Stimulated activated CD8-positive, alpha-beta memory T cell treated with anti-CD3 and anti-CD28 coated beads, Interleukin-7, amount 100 ng/mL, for 1 hour (primary cell): ENCODE results near the gene ANGPTL1.

Experiments
- DNase-seq, 2 donors: peaks; one replicate each; pipeline ENCODE4 v3.0.0-alpha.2; 2020; ENCODE audit warnings: low read depth in 2 of 2

Gene ANGPTL1

GRCh38 chr1:178870944-178871343 is at the start of gene ANGPTL1:
ANGPTL1 (minus strand) TSS chr1:178871077; CDS start chr1:178865776, 5,301 bp downstream.
- DNase-seq: no peak

DNA sequence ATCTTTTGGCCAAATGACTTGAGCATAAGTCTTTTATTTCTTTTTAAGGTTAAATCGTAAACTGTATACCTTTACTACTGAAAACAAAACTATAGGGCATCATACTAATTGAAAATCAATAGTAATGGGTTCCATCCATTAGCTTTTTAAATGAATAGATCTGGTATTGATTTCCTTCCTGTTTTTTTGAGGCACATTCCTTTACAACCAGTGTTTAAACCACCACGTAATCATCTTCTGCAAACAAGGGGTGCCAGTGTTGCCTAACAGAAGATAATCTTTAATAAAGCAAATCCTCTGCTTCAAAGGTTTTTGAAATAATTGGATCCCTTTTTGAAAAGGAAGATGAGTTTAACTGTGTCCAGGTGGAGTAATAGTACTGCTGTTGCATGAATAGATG is 48.7 kb upstream of the ANGPTL1 start:
- DNase-seq: no peak

DNA sequence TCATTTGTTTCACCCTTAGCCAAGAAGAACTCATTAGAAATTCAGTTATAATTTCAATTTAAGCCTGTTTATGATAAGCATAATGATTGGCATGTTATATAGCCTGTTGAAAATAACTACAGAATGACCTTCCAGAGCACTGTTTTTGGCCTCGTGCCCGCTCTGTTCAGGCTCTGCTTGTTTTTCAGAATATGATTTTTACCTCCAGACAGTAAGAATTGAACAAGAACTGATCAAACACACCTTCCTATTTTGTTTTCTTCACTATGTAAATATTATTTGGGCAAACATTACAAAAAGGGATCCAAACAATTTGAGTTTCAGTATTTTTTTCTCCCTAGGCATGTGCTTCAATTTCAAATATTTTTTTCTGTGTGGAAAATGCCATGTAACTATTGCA is 48.1 kb upstream of the ANGPTL1 start:
- no peak for DNase-seq

DNA sequence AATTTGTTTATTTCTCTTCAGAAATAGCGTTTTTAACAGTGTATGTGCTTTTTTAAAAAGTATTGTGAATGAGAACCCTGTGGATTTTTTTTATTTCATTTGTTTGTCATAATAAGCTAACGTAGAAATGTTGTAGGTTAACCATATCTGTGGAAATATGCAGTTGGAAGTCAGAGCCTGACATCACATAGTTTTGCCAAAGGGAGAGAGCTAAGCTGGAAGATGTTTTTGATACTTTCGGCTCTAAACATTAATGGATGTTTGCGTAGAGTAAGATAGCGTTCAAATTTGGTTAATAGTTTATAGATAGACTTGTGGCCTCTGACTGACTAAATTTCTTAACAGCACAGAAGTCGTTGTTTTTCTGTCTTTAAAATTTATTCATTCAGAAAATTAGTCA is 47.4 kb upstream of the ANGPTL1 start:
- DNase-seq: no peak

DNA sequence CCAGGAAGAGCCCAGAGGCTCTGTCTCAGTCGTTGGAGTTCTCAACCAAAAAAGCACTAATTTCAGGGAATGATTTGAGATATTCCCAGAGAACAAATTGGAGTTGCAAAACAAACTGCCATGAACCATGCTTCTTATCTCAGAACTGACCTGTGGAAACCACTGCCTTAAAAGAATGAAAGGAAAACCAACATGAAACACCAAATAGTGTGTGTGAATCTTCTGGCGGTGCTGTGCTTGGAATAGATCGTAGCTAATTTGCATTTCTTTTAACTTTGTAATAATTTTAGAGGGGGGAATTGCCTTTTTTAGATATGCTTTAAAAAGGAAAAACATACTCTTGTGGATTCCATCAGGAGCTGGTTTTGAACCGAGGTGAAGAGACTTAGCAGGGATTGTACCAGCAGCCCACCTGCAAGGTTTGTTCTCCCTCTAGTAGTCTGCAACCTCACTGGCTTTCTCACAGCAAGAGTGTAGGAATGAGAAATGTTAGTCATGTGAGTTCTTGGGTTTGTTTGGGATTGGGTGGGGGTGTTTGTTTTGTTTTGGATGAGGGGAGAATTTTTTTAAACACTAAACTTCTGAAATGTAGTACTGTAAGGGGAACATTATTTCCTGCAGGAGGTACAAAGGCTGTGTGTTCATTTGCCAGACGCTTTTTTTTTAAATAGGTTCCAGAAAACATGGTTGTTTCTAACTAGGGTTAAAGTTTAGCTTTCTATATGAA is 45.7 kb upstream of the ANGPTL1 start:
- no peak for DNase-seq

GRCh38 chr1:178912597-178912996 is 41.7 kb upstream of the ANGPTL1 start:
- no peak for DNase-seq

DNA sequence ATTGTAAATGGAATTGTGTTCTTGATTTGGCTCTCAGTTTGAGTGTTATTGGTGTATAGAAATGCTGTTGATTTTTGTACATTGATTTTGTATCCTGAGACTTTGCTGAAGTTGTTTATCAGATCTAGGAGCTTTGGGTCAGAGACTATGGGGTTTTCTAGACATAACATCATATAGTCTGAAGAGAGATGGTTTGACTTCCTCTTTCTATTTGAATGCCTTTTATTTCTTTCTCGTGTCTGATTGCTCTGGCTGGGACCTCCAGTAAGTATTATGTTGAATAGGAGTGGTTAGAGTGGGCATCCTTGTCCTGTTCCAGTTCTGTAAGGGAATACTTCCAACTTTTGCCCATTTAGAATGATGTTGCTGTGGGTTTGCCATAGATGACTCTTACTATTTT is 39.1 kb upstream of the ANGPTL1 start:
- no peak for DNase-seq

GRCh38 chr1:178908358-178908757 is 37.5 kb upstream of the ANGPTL1 start:
- DNase-seq: no peak

- DNase-seq: no peak
These were observed 30.7 kb upstream of the ANGPTL1 start for GRCh38 chr1:178901482-178902125.

DNA sequence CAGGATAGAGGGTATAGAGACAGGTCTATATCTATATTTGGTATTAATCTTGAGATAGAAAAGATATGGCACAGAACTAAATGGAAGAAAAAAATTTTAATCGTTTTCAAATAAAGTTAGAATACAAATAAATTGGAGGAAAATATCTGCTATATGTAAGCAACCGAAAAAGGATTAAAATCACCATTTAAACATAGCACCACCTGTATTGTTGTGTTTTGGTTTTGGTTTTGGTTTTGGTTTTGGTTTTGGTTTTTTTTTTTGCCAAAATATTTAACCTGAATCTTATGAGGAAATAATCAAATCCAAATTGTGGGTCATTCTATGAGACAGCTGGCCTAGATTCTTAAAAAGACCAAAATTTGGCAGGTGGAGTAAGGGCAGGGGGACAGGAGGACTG is 28.5 kb upstream of the ANGPTL1 start:
- no peak for DNase-seq

GRCh38 chr1:178898401-178898800 is 27.5 kb upstream of the ANGPTL1 start:
- no peak for DNase-seq

- no peak for DNase-seq
These were observed 25.1 kb upstream of the ANGPTL1 start for GRCh38 chr1:178895928-178896327.

- no peak for DNase-seq
These were observed 15.7 kb upstream of the ANGPTL1 start for GRCh38 chr1:178886551-178886950.

DNA sequence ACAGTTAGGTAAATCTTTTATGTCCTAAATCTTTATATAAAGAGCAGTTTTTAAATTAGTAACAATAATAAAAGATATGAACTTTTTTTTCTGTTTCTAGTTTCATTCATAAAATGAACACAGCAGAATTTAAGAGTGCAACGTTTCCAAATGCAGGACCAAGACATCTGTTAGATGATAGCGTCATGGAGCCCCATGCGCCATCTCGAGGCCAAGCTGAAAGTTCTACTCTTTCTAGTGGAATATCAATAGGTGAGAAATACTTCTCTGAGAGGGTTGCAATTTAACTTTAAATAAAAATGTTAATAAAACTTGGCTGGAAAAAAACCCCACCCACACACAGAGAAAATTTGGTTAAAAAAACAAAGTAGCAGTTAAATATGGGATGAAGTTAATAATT is 15.0 kb upstream of the ANGPTL1 start:
- no peak for DNase-seq

DNA sequence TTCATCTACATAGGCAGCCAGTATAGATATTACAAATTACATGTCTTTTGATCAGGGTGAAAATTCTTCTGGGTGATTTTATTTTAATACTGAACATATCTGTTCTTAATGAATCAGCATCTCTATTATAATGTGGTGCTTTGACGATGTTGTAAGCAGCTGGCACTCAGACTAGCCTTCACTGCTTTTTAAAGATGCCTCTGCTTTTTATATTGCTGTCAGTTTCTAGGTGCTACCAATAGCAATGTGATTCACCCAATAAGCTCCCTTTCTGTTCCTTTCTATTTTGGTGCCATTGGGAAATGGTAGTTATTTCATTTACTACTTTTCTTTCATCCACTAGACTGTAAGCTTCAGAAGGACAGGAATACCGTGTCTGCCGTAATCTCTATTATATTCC is 11.1 kb upstream of the ANGPTL1 start:
- DNase-seq: no peak

GRCh38 chr1:178877896-178878295 is 7.0 kb upstream of the ANGPTL1 start:
- DNase-seq: no peak

GRCh38 chr1:178875936-178876335 is 5.1 kb upstream of the ANGPTL1 start:
- DNase-seq: no peak

DNA sequence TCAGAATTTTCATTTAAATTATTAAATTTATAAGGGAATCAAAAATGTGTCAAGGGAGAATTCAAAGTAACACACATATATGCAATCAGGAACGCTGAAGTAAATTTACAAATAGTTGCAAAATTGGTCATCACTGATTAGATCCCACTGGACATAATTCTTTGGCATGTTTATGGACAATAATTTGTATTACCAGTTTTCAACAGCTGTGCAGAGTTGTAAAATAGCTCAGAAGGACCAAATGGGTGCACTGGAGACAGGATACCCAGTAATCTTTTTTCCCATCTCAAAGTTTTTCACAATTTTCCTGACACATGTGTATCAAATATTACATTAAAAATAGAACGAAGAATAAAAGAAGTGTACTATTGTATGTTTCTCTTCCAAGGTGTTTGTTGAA is 4.1 kb upstream of the ANGPTL1 start:
- DNase-seq: no peak

- DNase-seq: no peak
These were observed 859 bp upstream of the ANGPTL1 start for GRCh38 chr1:178871551-178872320.

GRCh38 chr1:178870221-178870620 is 656 bp downstream of the ANGPTL1 start:
- no peak for DNase-seq

DNA sequence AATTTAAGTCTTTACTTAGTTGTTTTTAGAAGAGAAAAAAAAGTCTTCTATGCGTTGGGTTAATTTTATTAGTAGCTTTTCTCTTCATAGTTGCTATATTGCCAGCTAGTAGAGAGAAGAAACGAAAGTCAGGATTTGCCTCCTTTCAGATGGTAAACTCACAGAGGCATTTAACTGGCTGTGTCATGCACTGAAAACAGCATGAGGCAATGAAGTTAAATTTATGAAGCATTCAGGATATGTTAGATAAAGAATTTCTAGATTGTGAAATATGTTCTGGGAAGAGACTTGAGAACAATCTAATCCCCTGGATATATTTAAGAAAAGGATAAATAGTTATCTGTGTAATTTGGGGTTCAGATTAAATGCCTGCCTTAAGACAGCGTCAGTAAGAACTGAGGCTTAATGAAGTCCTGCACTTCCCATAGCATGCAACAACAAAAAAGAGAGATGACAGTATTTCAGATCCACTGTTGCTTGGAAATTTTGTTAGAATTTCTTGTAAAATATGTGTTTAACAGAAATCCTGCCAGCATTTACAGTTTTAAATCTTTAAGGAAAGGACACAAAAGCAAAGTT is 1.7 kb downstream of the ANGPTL1 start:
- no peak for DNase-seq

GRCh38 chr1:178868706-178869105 is 2.2 kb downstream of the ANGPTL1 start:
- DNase-seq: no peak

DNA sequence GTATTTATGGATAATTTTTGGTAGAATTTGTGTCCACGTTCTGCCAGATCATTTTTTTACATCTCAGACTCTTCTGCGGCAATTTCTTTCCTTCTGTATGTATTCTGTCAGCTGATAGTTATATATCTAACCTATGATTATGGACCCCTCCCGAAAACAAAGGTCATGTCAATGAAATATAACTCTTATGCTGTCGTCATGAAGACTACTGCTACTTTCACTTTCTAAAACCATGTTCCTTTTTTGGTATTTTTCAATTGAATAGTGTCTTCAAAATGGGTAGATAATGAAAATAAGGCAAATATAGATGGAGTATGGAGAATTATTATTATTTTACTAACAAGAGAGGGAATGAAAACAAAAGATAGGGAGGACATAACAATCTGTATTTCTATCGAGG is 3.2 kb downstream of the ANGPTL1 start:
- DNase-seq: no peak
